ENCODE data around the gene P2RX1.

Gene P2RX1

GRCh38 chr17:3918372-3919122 lies 2.3 kb upstream of the P2RX1 start:
- TF ChIP-seq, protein P1, sequence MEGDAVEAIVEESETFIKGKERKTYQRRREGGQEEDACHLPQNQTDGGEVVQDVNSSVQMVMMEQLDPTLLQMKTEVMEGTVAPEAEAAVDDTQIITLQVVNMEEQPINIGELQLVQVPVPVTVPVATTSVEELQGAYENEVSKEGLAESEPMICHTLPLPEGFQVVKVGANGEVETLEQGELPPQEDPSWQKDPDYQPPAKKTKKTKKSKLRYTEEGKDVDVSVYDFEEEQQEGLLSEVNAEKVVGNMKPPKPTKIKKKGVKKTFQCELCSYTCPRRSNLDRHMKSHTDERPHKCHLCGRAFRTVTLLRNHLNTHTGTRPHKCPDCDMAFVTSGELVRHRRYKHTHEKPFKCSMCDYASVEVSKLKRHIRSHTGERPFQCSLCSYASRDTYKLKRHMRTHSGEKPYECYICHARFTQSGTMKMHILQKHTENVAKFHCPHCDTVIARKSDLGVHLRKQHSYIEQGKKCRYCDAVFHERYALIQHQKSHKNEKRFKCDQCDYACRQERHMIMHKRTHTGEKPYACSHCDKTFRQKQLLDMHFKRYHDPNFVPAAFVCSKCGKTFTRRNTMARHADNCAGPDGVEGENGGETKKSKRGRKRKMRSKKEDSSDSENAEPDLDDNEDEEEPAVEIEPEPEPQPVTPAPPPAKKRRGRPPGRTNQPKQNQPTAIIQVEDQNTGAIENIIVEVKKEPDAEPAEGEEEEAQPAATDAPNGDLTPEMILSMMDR (IDR thresholded peaks at IDR 0.05; ENCODE audit: low read depth, low read length), result no peak
- no peak for DNase-seq
- Histone ChIP-seq H3K9me3 (ENCODE audit: severe bottlenecking) (no peaks in the 10 kb centered on the region), H3K36me3 (no peaks in the 10 kb centered on the region), H3K27ac (no peak overlapping the region), H3K4me3 (ENCODE audit: low read depth, low read length) (no peak overlapping the region), H3K27me3 (ENCODE audit: insufficient read depth, low read depth, severe bottlenecking) (no peaks in the 10 kb centered on the region)

- Histone ChIP-seq H3K9me3 (ENCODE audit: severe bottlenecking) (no peaks in the 10 kb centered on the region), H3K4me3 (ENCODE audit: low read depth, low read length) (no peak overlapping the region), H3K27ac (no peak overlapping the region), H3K36me3 (no peaks in the 10 kb centered on the region), H3K27me3 (ENCODE audit: insufficient read depth, low read depth, severe bottlenecking) (no peaks in the 10 kb centered on the region)
- no peak for DNase-seq
- TF ChIP-seq, protein P1 (IDR thresholded peaks at IDR 0.05; ENCODE audit: low read depth, low read length), result no peak
Measured at GRCh38 chr17:3917391-3917931, 1.2 kb upstream of the P2RX1 start.

DNA sequence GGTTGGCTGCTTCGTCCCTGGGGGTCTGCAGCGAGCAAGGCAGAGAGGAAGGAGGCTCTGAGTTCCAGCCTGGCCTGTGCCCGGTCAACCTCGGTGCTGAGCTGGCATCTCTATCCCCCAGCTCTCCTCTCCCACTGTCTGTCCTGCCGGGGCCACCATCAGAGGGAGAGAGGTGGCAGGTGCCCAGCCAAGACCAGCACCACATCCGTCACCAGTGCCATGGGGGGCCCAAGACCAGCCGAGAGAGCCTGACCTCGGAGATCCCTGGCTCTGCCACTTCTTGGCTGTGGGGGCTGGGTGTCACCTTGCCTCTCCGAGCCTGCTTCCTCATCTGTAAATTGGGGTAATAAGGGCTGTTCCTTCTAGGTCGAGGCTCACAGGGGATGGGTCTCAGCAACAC lies 560 bp upstream of the P2RX1 start:
- no peaks in the 10 kb centered on the region for H3K36me3 ChIP-seq
- H3K27me3 ChIP-seq (ENCODE audit: insufficient read depth, low read depth, severe bottlenecking), result no peaks in the 10 kb centered on the region
- no peak for DNase-seq
- no peak overlapping the region for H3K4me3 ChIP-seq (ENCODE audit: low read depth, low read length)
- H3K9me3 ChIP-seq (ENCODE audit: severe bottlenecking), result no peaks in the 10 kb centered on the region
- TF ChIP-seq, protein P1 (IDR thresholded peaks at IDR 0.05; ENCODE audit: low read depth, low read length), result no peak
- H3K27ac ChIP-seq, result no peak overlapping the region

DNA sequence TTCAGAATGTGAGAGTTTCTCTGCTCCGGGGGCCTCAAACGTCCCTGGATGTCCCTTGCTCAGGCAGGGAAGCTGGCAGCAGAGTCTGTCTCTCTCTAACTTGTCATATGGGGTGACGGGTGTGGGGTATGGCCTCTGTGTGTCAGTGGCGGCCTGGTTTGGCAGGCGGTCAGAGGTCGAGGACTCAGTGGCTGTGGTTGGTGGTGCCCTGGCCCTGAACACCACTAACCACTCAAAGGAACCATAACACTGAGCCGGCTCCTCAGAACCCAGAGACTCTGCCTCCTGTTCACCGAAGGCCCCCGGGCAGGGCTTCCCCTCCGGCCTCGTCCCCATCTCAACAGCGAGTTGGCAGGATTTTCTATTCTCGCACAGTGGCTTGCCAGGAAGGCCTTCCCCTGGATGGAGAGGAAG lies 677 bp downstream of the P2RX1 start:
- no peaks in the 10 kb centered on the region for H3K27me3 ChIP-seq (ENCODE audit: insufficient read depth, low read depth, severe bottlenecking)
- TF ChIP-seq, protein P1 (IDR thresholded peaks at IDR 0.05; ENCODE audit: low read depth, low read length), result no peak
- H3K27ac ChIP-seq, result no peak overlapping the region
- no peak overlapping the region for H3K4me3 ChIP-seq (ENCODE audit: low read depth, low read length)
- H3K9me3 ChIP-seq (ENCODE audit: severe bottlenecking), result no peaks in the 10 kb centered on the region
- no peaks in the 10 kb centered on the region for H3K36me3 ChIP-seq
- no peak for DNase-seq

GRCh38 chr17:3914312-3914670 lies 2.0 kb downstream of the P2RX1 start:
- Histone ChIP-seq H3K36me3 (no peaks in the 10 kb centered on the region), H3K9me3 (ENCODE audit: severe bottlenecking) (no peaks in the 10 kb centered on the region), H3K4me3 (ENCODE audit: low read depth, low read length) (no peak overlapping the region), H3K27ac (no peak overlapping the region; the same call in 1 of the 2 replicates), H3K27me3 (ENCODE audit: insufficient read depth, low read depth, severe bottlenecking) (no peaks in the 10 kb centered on the region)
- TF ChIP-seq, protein P1 (IDR thresholded peaks at IDR 0.05; ENCODE audit: low read depth, low read length), result no peak
- DNase-seq, result no peak
